ENCODE measurements around the gene PDSS1. TPM values are rescaled to one million over a fixed set of nuclear protein-coding genes. Genes with fewer than 3 reads are reported as not detected.

The PDSS1 gene
- total and polyA plus RNA-seq, 2 of the 13 experiments (the other 11 are each of a cell fraction or from before 2014, with no cell fraction given) = 18.7 to 19.3 TPM

DNA sequence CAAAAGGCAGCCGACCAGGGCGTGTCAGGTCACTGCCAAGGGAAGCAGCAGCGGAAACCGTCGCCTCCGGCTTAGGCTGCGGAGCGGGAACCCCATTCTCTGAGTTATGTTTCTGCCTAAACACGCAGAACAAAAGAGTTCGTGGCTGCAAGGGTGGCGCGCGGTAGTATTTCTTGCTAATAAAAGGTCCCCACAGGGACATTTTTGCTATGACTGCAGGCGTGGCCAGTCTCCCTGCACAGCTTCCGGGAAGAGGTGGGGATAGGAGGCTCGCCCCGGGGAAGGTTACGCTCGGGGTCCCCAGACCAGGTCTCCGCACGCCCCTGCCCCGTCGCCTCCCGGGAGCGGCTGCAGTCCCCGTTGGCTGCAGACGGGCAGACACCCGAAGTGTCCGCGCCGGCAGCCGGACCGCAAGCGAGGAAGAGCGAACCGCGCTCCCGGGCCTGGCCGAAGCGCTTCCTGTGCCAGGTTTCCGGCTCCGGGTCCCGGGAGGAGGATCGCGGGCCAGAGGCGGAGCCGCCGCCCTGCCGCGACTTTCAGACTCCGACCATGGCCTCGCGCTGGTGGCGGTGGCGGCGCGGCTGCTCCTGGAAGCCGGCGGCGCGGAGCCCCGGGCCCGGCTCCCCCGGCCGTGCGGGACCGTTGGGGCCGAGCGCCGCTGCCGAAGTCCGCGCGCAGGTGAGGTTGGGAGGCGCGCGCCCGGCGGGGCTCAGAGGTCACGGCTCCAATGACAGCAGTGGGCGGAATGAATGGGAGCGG, at the start of gene PDSS1 (continued):
- TF ChIP-seq ZNF775 (CRISPR knock-in tag; IDR thresholded peaks at IDR 0.05; ENCODE audit: borderline replicate concordance) (no peak), ZNF713 (CRISPR knock-in tag; IDR thresholded peaks at IDR 0.05) (no peak), RNF219 (CRISPR knock-in tag; IDR thresholded peaks at IDR 0.05) (no peak), ZNF562 (CRISPR knock-in tag; IDR thresholded peaks at IDR 0.05; ENCODE audit: borderline replicate concordance) (no peak), ZNF768 (CRISPR knock-in tag; IDR thresholded peaks at IDR 0.05) (0 out of 2 replicates have a peak, but pooled peaks have one; percentile 60), ZNF670 (CRISPR knock-in tag; IDR thresholded peaks at IDR 0.05; ENCODE audit: borderline replicate concordance) (0 out of 2 replicates have a peak, but pooled peaks have one; percentile 44), ZNF160 (CRISPR knock-in tag; IDR thresholded peaks at IDR 0.05) (no peak), ZKSCAN8 (CRISPR knock-in tag; IDR thresholded peaks at IDR 0.05; ENCODE audit: borderline replicate concordance) (no peak), ZNF350 (CRISPR knock-in tag; IDR thresholded peaks at IDR 0.05; ENCODE audit: borderline replicate concordance, low read depth) (no peak), SP4 (CRISPR knock-in tag; IDR thresholded peaks at IDR 0.05) (no peak), ZNF207 (IDR thresholded peaks at IDR 0.05; ENCODE audit: borderline replicate concordance) (no peak), ZNF777 (CRISPR knock-in tag; IDR thresholded peaks at IDR 0.05) (no peak), SP5 (CRISPR knock-in tag; IDR thresholded peaks at IDR 0.05; ENCODE audit: borderline replicate concordance, low read depth) (peak; percentile 12; the same call in 1 of the 2 replicates), TFDP2 (CRISPR knock-in tag; IDR thresholded peaks at IDR 0.05) (peak; percentile 80), ZFP91 (CRISPR knock-in tag; IDR thresholded peaks at IDR 0.05; ENCODE audit: borderline replicate concordance) (peak; percentile 72; the same call in 1 of the 2 replicates)
- TF ChIP-seq, protein P1, sequence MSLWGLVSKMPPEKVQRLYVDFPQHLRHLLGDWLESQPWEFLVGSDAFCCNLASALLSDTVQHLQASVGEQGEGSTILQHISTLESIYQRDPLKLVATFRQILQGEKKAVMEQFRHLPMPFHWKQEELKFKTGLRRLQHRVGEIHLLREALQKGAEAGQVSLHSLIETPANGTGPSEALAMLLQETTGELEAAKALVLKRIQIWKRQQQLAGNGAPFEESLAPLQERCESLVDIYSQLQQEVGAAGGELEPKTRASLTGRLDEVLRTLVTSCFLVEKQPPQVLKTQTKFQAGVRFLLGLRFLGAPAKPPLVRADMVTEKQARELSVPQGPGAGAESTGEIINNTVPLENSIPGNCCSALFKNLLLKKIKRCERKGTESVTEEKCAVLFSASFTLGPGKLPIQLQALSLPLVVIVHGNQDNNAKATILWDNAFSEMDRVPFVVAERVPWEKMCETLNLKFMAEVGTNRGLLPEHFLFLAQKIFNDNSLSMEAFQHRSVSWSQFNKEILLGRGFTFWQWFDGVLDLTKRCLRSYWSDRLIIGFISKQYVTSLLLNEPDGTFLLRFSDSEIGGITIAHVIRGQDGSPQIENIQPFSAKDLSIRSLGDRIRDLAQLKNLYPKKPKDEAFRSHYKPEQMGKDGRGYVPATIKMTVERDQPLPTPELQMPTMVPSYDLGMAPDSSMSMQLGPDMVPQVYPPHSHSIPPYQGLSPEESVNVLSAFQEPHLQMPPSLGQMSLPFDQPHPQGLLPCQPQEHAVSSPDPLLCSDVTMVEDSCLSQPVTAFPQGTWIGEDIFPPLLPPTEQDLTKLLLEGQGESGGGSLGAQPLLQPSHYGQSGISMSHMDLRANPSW (CRISPR knock-in tag; IDR thresholded peaks at IDR 0.05; ENCODE audit: borderline replicate concordance) = no peak
- TF ChIP-seq, protein P2, sequence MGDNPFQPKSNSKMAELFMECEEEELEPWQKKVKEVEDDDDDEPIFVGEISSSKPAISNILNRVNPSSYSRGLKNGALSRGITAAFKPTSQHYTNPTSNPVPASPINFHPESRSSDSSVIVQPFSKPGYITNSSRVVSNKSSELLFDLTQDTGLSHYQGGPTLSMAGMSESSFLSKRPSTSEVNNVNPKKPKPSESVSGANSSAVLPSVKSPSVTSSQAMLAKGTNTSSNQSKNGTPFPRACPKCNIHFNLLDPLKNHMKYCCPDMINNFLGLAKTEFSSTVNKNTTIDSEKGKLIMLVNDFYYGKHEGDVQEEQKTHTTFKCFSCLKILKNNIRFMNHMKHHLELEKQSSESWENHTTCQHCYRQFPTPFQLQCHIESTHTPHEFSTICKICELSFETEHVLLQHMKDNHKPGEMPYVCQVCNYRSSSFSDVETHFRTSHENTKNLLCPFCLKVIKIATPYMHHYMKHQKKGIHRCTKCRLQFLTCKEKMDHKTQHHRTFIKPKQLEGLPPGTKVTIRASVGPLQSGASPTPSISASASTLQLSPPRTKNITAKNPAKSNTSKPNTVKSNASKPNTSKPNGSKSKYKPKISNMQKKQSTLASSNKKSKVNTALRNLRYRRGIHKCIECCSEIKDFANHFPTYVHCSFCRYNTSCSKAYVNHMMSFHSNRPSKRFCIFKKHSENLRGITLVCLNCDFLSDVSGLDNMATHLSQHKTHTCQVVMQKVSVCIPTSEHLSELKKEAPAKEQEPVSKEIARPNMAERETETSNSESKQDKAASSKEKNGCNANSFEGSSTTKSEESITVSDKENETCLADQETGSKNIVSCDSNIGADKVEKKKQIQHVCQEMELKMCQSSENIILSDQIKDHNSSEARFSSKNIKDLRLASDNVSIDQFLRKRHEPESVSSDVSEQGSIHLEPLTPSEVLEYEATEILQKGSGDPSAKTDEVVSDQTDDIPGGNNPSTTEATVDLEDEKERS (CRISPR knock-in tag; IDR thresholded peaks at IDR 0.05) = peak; percentile 85; the same call in 1 of the 2 replicates

Measured in HepG2 (cell line).